CD14-positive monocyte (primary cell): Measurements from ENCODE around the gene LIM2. TPM values are rescaled to one million over a fixed set of nuclear protein-coding genes. Genes with fewer than 3 reads are reported as not detected.
A peak's percentile ranks its signal among the peaks of the same experiment; 100 is the strongest.

Experiments used
- DNase-seq, 3 donors: peaks; one replicate each; pipeline ENCODE4 v3.0.0-alpha.2; 2011 to 2022
- H2AFZ ChIP-seq: 2 replicates; pipeline ENCODE4 v1.6.0; 2012; ENCODE audit warnings: mild to moderate bottlenecking, low read depth, low read length, inconsistent platforms; ENCODE audit not compliant: insufficient read depth, poor library complexity, severe bottlenecking
- H3K27ac ChIP-seq, 2 donors: 1 replicate in 1 of 2; 2 replicates in 1 of 2; pipeline ENCODE4 v1.5.1; 2012 to 2013; ENCODE audit warnings: low read length in 2 of 2, control low read depth in 1 of 2, inconsistent platforms in 1 of 2, low read depth in 1 of 2, mild to moderate bottlenecking in 1 of 2
- H3K27me3 ChIP-seq, 2 donors: one replicate each; pipeline versions ENCODE4 v1.6.0 to v1.6.1; 2011 to 2013; ENCODE audit warnings: low read length in 2 of 2; ENCODE audit not compliant: control insufficient read depth in 2 of 2, insufficient read depth in 2 of 2
- H3K36me3 ChIP-seq, 2 donors: replicated peaks in 1 of 2; 1 replicate in 1 of 2; 2 replicates in 1 of 2; pipeline versions ENCODE4 v1.5.1 to v1.6.1; 2012 to 2013; ENCODE audit warnings: low read length in 2 of 2, control low read depth in 1 of 2, inconsistent platforms in 1 of 2, mild to moderate bottlenecking in 1 of 2; ENCODE audit not compliant: insufficient read depth in 2 of 2, control insufficient read depth in 1 of 2
- H3K4me1 ChIP-seq, 2 donors: 1 replicate in 1 of 2; 2 replicates in 1 of 2; pipeline versions ENCODE4 v1.5.1 to v1.6.1; 2012 to 2013; ENCODE audit warnings: low read length in 2 of 2, control low read depth in 1 of 2, inconsistent platforms in 1 of 2, mild to moderate bottlenecking in 1 of 2, moderate library complexity in 1 of 2; ENCODE audit not compliant: insufficient read depth in 2 of 2, control insufficient read depth in 1 of 2
- H3K4me2 ChIP-seq: replicated peaks from 2 replicates; pipeline ENCODE3; 2012; ENCODE audit warnings: low read length, moderate library complexity, mild to moderate bottlenecking; ENCODE audit not compliant: poor library complexity, severe bottlenecking; ENCODE audit errors: extremely low read depth
- H3K4me3 ChIP-seq, 3 experiments: fragments of 200-600 bp in 1 of 3; sonication (generic) in 1 of 3; replicated peaks in 1 of 3; 1 replicate in 2 of 3; 2 replicates in 1 of 3; pipeline ENCODE4 v1.5.1; 2011 to 2013; ENCODE audit warnings: low read length in 3 of 3, mild to moderate bottlenecking in 3 of 3, control low read depth in 2 of 3, low read depth in 2 of 3, inconsistent platforms in 1 of 3, moderate library complexity in 1 of 3
- H3K79me2 ChIP-seq: 2 replicates; pipeline ENCODE4 v1.6.0; 2012; ENCODE audit warnings: mild to moderate bottlenecking, control low read depth, inconsistent platforms, low read length, moderate library complexity; ENCODE audit not compliant: insufficient read depth
- H3K9ac ChIP-seq: 2 replicates; pipeline ENCODE4 v1.6.0; 2017; ENCODE audit warnings: low read length, mild to moderate bottlenecking; ENCODE audit not compliant: insufficient read depth, poor library complexity, severe bottlenecking
- H3K9me3 ChIP-seq, 2 donors: replicated peaks in 1 of 2; 1 replicate in 1 of 2; 2 replicates in 1 of 2; pipeline versions ENCODE4 v1.5.1 to v1.6.1; 2012 to 2013; ENCODE audit warnings: low read length in 2 of 2, control low read depth in 1 of 2; ENCODE audit not compliant: control insufficient read depth in 1 of 2, insufficient read depth in 1 of 2
- H4K20me1 ChIP-seq: 2 replicates; pipeline ENCODE4 v1.6.0; 2012; ENCODE audit warnings: mild to moderate bottlenecking, low read length, control low read depth, moderate library complexity; ENCODE audit not compliant: insufficient read depth
- H3K27ac Mint-ChIP-seq, 7 donors: one replicate each; pipeline ENCODE4 v1.8.0; 2020; ENCODE audit warnings: mild to moderate bottlenecking in 7 of 7, mixed read lengths in 7 of 7, moderate library complexity in 6 of 7, inconsistent platforms in 2 of 7
- H3K27me3 Mint-ChIP-seq, 3 donors: one replicate each; pipeline ENCODE4 v1.8.0; 2021 to 2022; ENCODE audit warnings: low read depth in 3 of 3, mild to moderate bottlenecking in 3 of 3, mixed read lengths in 3 of 3, moderate library complexity in 3 of 3, inconsistent platforms in 1 of 3
- H3K36me3 Mint-ChIP-seq, 2 donors: one replicate each; pipeline ENCODE4 v1.8.0; 2020; ENCODE audit warnings: mixed read lengths in 2 of 2, inconsistent platforms in 1 of 2, mild to moderate bottlenecking in 1 of 2
- H3K4me1 Mint-ChIP-seq: one replicate; pipeline ENCODE4 v1.8.0; 2020; ENCODE audit warnings: mild to moderate bottlenecking, mixed read lengths
- H3K4me3 Mint-ChIP-seq, 2 donors: one replicate each; pipeline ENCODE4 v1.8.0; 2020; ENCODE audit warnings: mild to moderate bottlenecking in 2 of 2, mixed read lengths in 2 of 2, moderate library complexity in 1 of 2
- H3K9me3 Mint-ChIP-seq, 7 donors: one replicate each; pipeline ENCODE4 v1.8.0; 2020 to 2022; ENCODE audit warnings: mixed read lengths in 7 of 7, mild to moderate bottlenecking in 6 of 7, moderate library complexity in 6 of 7, inconsistent platforms in 2 of 7
- WGBS: methylation state at CpG from one replicate; pipeline ENCODE4 v1.1.5; 2013; ENCODE audit warnings: missing lambda C conversion rate; ENCODE audit not compliant: insufficient coverage; 5-methylcytosine and 5-hydroxymethylcytosine counted together
- intact Hi-C, 2 donors: fragments of 100-400 bp; cut with micrococcal nuclease; formaldehyde crosslinking; loops; one replicate each; pipeline versions ENCODE4 v1.15.0 to v1.15.1; 2023
- polyA plus RNA-seq, 3 donors: library from polyadenylated mRNA; depleted of rRNA in 1 of 3; unstranded in 2 of 3; stranded (reverse) in 1 of 3; fragments of 300-500 nt in 2 of 3; fragments of >200 nt in 1 of 3; fragmentation: Illumina TruSeq in 2 of 3; gene quantifications; 1 replicate in 2 of 3; 2 replicates in 1 of 3; pipeline ENCODE4 v1.2.3, GENCODE V29; 2012 to 2021
- TF ChIP-seq, protein P1 (sequence below): fragments of 200-600 bp; IDR thresholded peaks from one replicate; pipeline ENCODE4 v1.8.0; 2022; ENCODE audit warnings: antibody characterized with exemption, mild to moderate bottlenecking

Gene LIM2
- polyA plus RNA-seq, 3 donors: not detected

DNA sequence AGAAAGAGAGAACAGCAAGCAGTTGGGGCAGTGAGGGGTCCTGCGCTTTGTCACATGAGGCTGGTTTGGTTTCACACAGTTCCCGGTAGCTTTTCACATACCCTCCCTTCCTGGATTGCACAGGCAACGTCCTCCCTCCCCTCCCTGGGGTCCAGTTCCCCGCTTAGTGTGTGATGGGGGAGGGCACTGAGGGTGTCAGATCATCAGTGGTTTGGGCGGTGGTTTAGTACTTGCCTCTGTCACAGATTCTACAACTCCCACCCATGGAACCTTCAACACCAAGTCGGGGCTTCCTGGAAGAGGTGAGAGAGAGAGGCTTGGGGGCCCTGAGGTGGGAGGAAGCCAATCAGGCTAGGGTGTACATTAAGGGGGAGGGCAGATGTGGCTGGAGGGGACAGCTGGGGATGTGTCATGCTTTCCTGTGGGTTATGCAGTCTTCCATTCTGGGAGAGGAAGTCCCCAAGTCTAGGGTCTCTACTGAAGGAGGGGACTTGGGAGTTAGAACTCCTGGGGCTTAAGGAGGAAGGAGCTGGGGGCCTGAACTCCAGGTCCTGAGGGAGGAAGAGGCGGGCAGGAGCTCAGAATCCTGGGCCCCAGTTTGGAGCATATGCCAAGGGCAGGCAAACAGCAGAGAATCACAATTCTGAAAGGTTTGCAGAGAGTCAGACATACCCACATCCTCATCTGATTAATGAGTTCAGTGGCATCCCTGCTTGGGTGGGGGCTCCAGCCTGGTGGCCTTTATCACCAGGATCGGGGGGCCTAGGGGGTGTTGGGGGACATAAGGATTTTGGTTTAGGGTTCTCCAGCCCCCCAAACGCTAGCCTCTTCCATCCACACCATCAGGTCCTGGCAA, 14.9 kb downstream of the LIM2 start, which contains the start of gene NKG7:
NKG7 (minus strand) TSS at position 6 of the 856 bp plus-strand sequence. CDS start 119 bp downstream, outside the sequence.
- peaks cover 49 to 70% of the 10 kb centered on the region in 2 donors for H3K4me1 ChIP-seq
- H3K9me3 Mint-ChIP-seq: peaks cover 0 to 1% (median 0%) of the 10 kb centered on the region in 7 donors
- WGBS: no CpG with 5 or more reads among the region's 9 CpGs
- H3K27ac ChIP-seq: peak within 1 kb of the TSS; percentile 47 to 81
- peaks cover 71% of the 10 kb centered on the region for H3K4me1 Mint-ChIP-seq
- TF ChIP-seq, protein P1, sequence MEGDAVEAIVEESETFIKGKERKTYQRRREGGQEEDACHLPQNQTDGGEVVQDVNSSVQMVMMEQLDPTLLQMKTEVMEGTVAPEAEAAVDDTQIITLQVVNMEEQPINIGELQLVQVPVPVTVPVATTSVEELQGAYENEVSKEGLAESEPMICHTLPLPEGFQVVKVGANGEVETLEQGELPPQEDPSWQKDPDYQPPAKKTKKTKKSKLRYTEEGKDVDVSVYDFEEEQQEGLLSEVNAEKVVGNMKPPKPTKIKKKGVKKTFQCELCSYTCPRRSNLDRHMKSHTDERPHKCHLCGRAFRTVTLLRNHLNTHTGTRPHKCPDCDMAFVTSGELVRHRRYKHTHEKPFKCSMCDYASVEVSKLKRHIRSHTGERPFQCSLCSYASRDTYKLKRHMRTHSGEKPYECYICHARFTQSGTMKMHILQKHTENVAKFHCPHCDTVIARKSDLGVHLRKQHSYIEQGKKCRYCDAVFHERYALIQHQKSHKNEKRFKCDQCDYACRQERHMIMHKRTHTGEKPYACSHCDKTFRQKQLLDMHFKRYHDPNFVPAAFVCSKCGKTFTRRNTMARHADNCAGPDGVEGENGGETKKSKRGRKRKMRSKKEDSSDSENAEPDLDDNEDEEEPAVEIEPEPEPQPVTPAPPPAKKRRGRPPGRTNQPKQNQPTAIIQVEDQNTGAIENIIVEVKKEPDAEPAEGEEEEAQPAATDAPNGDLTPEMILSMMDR: no peak
- H3K36me3 Mint-ChIP-seq: peaks cover 0 to 1% of the 10 kb centered on the region in 2 donors
- H3K36me3 ChIP-seq: no peaks in the 10 kb centered on the region
- H3K4me3 Mint-ChIP-seq: peak within 1 kb of the TSS; percentile 59 to 73
- intact Hi-C loops: no loop called here
- no peaks in the 10 kb centered on the region for H4K20me1 ChIP-seq
- peaks cover 41% of the 10 kb centered on the region for H3K79me2 ChIP-seq
- H3K27ac Mint-ChIP-seq: peak within 1 kb of the TSS; percentile 46 to 89 (median 82)
- DNase-seq: peak; percentile 46 to 71 (median 48)
- H3K4me2 ChIP-seq: peak within 1 kb of the TSS; percentile 62
- H3K9me3 ChIP-seq: no peaks in the 10 kb centered on the region
- H3K4me3 ChIP-seq: peak within 1 kb of the TSS in 1 of 3 experiments; percentile 62
- H3K27me3 ChIP-seq: no peaks in the 10 kb centered on the region
- H3K9ac ChIP-seq: peak within 1 kb of the TSS; percentile 57
- peak within 1 kb of the TSS; percentile 79 for H2AFZ ChIP-seq
- peaks cover 0 to 2% (median 0%) of the 10 kb centered on the region in 3 donors for H3K27me3 Mint-ChIP-seq

DNA sequence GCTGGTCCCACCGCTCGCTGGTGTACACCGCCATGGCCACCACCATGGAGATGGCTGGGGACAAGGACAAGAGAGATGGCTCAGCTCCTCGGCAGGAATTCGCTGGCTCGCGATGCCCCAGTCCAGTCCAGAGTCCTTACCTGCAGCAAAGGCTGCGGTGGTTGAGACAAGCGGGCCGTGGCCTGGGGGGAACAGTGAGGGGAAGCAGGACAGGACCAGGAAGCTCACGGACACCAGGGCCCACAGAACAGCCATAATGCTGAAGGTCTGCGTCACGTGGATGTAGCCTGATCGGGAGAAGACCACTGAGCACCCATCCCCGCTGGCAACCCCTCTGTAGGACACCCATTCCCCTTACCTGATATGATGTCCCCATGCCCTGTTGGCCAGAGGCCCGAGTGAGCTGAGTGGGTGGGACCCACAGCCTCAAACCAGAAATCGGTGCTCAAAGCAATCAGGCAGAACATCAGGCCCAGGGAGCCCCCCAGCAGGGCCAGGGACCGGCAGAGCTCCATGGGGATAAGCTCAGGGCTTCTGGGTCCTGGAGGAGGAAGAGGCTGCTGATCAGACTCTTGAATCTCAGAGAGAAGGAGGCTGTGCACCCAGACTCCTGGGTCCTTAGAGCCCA, 15.6 kb downstream of the LIM2 start:
- Mint-ChIP-seq H3K4me1 (peaks cover 71% of the 10 kb centered on the region), H3K27me3 (peaks cover 0 to 2% (median 0%) of the 10 kb centered on the region in 3 donors), H3K9me3 (peaks cover 0 to 1% (median 0%) of the 10 kb centered on the region in 7 donors), H3K36me3 (peaks cover 0 to 1% of the 10 kb centered on the region in 2 donors), H3K4me3 (peak overlapping the region; percentile 59 to 73), H3K27ac (peak overlapping the region; percentile 25 to 89 (median 82))
- no peaks in the 10 kb centered on the region for H4K20me1 ChIP-seq
- peak overlapping the region; percentile 47 to 81 for H3K27ac ChIP-seq
- H3K4me2 ChIP-seq: peak overlapping the region; percentile 62
- no peak for DNase-seq
- peak overlapping the region in 1 of 3 experiments; percentile 62 for H3K4me3 ChIP-seq
- peak overlapping the region; percentile 79 for H2AFZ ChIP-seq
- no peaks in the 10 kb centered on the region for H3K36me3 ChIP-seq
- WGBS: 60% methylated on average over 18 of the region's 18 CpGs
- H3K79me2 ChIP-seq: peaks cover 43% of the 10 kb centered on the region
- H3K27me3 ChIP-seq: no peaks in the 10 kb centered on the region
- H3K4me1 ChIP-seq: peaks cover 51 to 73% of the 10 kb centered on the region in 2 donors
- peak overlapping the region; percentile 57 for H3K9ac ChIP-seq
- intact Hi-C loops: no loop called here
- TF ChIP-seq, protein P1: no peak
- H3K9me3 ChIP-seq: no peaks in the 10 kb centered on the region
